Panc1 (cell line): ENCODE measurements around the gene UGT1A6. TPM values are rescaled to one million over a fixed set of nuclear protein-coding genes. Genes with fewer than 3 reads are reported as not detected.
A peak's percentile ranks its signal among the peaks of the same experiment; 100 is the strongest.

ENCODE experiments used
- ATAC-seq: fragments of 200-7000 bp; cut with Tn5 transposase; 2 replicates; pipeline ENCODE4 v1.9.1; 2020; ENCODE audit warnings: mild to moderate bottlenecking, moderate library complexity
- BruUV-seq: library from RNA; stranded (reverse); fragments of 400-500 nt; replicated peaks from 2 replicates; lab custom pipeline; 2021; lab: Mats Ljungman, UMichigan
- CTCF ChIA-PET: fragments of 300-600 bp; sonication (Branson Sonifier 250); formaldehyde crosslinking; loops from one replicate; lab custom pipeline; 2022; ENCODE audit warnings: antibody characterized with exemption; lab: Charles Lee
- POLR2A ChIA-PET: fragments of 300-600 bp; sonication (Branson Sonifier 250); formaldehyde crosslinking; loops from one replicate; lab custom pipeline; 2022; ENCODE audit warnings: antibody characterized with exemption; lab: Charles Lee
- DNase-seq: peaks from one replicate; pipeline ENCODE4 v3.0.0-alpha.2; 2010; ENCODE audit warnings: low read depth, low spot score
- H3K27ac ChIP-seq: 2 replicates; pipeline ENCODE4 v1.5.1; 2011; ENCODE audit warnings: mild to moderate bottlenecking, low read length, inconsistent platforms
- H3K27me3 ChIP-seq: fragments of 200-500 bp; sonication (Bioruptor generic); 2 replicates; pipeline ENCODE4 v1.6.0; 2014; ENCODE audit warnings: low read length, inconsistent platforms; ENCODE audit not compliant: control insufficient read depth, insufficient read depth
- H3K36me3 ChIP-seq: fragments of 200-500 bp; sonication (Bioruptor generic); 2 replicates; pipeline ENCODE4 v1.5.1; 2014; ENCODE audit warnings: inconsistent platforms, mild to moderate bottlenecking, low read length, moderate library complexity; ENCODE audit not compliant: control insufficient read depth, insufficient read depth
- H3K4me1 ChIP-seq: 2 replicates; pipeline ENCODE4 v1.5.1; 2011; ENCODE audit warnings: inconsistent platforms, mild to moderate bottlenecking, low read length, moderate library complexity; ENCODE audit not compliant: control insufficient read depth, insufficient read depth
- H3K4me3 ChIP-seq, 2 experiments: 2 replicates each; pipeline ENCODE4 v1.5.1; 2011 to 2012; ENCODE audit warnings: low read depth in 2 of 2, low read length in 2 of 2, mild to moderate bottlenecking in 2 of 2, inconsistent platforms in 1 of 2, moderate library complexity in 1 of 2
- H3K9me3 ChIP-seq: fragments of 200-500 bp; sonication (Bioruptor generic); 2 replicates; pipeline ENCODE4 v1.5.1; 2014; ENCODE audit warnings: low read depth, mild to moderate bottlenecking, inconsistent platforms, low read length, moderate library complexity; ENCODE audit not compliant: control insufficient read depth, insufficient read depth
- CTCF ChIP-seq: fragments of 450-650 bp; IDR thresholded peaks from 2 replicates; pipeline ENCODE4 v1.5.1; 2017; ENCODE audit warnings: mild to moderate bottlenecking
- POLR2AphosphoS5 ChIP-seq: IDR thresholded peaks from 2 replicates; pipeline ENCODE4 v1.6.1; 2012; ENCODE audit warnings: mild to moderate bottlenecking, low read depth, low read length, moderate library complexity
- REST ChIP-seq, 2 experiments: IDR thresholded peaks; 2 replicates each; pipeline ENCODE4 v1.6.1; 2011 to 2012; ENCODE audit warnings: low read depth in 2 of 2, control low read depth in 1 of 2, low read length in 1 of 2, mild to moderate bottlenecking in 1 of 2, moderate library complexity in 1 of 2; ENCODE audit not compliant: insufficient read depth in 1 of 2
- SIN3A ChIP-seq: IDR thresholded peaks from 2 replicates; pipeline ENCODE4 v1.6.1; 2012; ENCODE audit warnings: low read depth, mild to moderate bottlenecking, low read length, moderate library complexity, borderline replicate concordance; ENCODE audit not compliant: insufficient read depth
- TCF7L2 ChIP-seq: IDR thresholded peaks from 2 replicates; pipeline ENCODE4 v1.6.1; 2011; ENCODE audit warnings: mild to moderate bottlenecking, low read depth, low read length, inconsistent platforms
- in situ Hi-C: cut with HindIII; loops from 2 replicates; pipeline ENCODE4 v1.10.0; 2016; ENCODE audit warnings: low sequenced_read_pairs, low pct_unique_long_range_greater_than_20kb
- intact Hi-C: fragments of 100-400 bp; cut with micrococcal nuclease; formaldehyde crosslinking; loops from one replicate; pipeline ENCODE4 v1.10.0; 2022; ENCODE audit not compliant: unreplicated experiment
- total RNA-seq: library from RNA; stranded (reverse); gene quantifications from one replicate; pipeline ENCODE4 v1.2.1, GENCODE V29; 2021; ENCODE audit not compliant: unreplicated experiment

Gene UGT1A6
- total RNA-seq, 1 experiment from 2014 or later = not detected

- peak; percentile 40; the same call in 1 of the 2 replicates for ATAC-seq
- Histone ChIP-seq H3K36me3 (no peaks in the 10 kb centered on the region), H3K4me1 (no peaks in the 10 kb centered on the region), H3K27me3 (no peaks in the 10 kb centered on the region), H3K9me3 (no peaks in the 10 kb centered on the region), H3K27ac (no peak overlapping the region), H3K4me3 (no peak overlapping the region)
- no TSS peak for BruUV-seq
- no peak for DNase-seq
- no peak for TF ChIP-seq SIN3A
- no peak for TF ChIP-seq REST (IDR thresholded peaks at IDR 0.05; ENCODE audit: insufficient read depth in 1 of 2, low read depth in 2 of 2, low read length in 1 of 2)
- no peak for TF ChIP-seq TCF7L2
- TF ChIP-seq CTCF = no peak
- no peak for TF ChIP-seq POLR2AphosphoS5
- ChIA-PET CTCF (no interaction called here), POLR2A (no interaction called here)
- in situ Hi-C loops = no loop called here
- intact Hi-C loops = no loop called here
These were observed 124.7 kb downstream of the UGT1A6 start for GRCh38 chr2:233817361-233817911.

- intact Hi-C loops = no loop called here
- ATAC-seq = no peak
- no peaks in the 10 kb centered on the region for H3K36me3 ChIP-seq
- no TSS peak for BruUV-seq
- TF ChIP-seq SIN3A = no peak
- no peak for TF ChIP-seq TCF7L2
- TF ChIP-seq POLR2AphosphoS5 = no peak
- no peak for TF ChIP-seq CTCF
- no peak for TF ChIP-seq REST (IDR thresholded peaks at IDR 0.05; ENCODE audit: insufficient read depth in 1 of 2, low read depth in 2 of 2, low read length in 1 of 2)
- in situ Hi-C loops = no loop called here
- no peaks in the 10 kb centered on the region for H3K27me3 ChIP-seq
- H3K4me1 ChIP-seq = no peaks in the 10 kb centered on the region
- H3K9me3 ChIP-seq = no peaks in the 10 kb centered on the region
- no peak overlapping the region for H3K27ac ChIP-seq
- no peak overlapping the region for H3K4me3 ChIP-seq
- CTCF ChIA-PET = no interaction called here
- DNase-seq = no peak
- POLR2A ChIA-PET = no interaction called here
These were observed 125.4 kb downstream of the UGT1A6 start for GRCh38 chr2:233817995-233818638.
